IPS DF 4.7 (cell line): ENCODE results near the gene WDR76.
"Not testable (repeated sequence)": the region's sequence is repeated elsewhere in the genome, so short reads cannot be mapped to it uniquely, and the experiment has no call there.

Experiments used
- DNase-seq: peaks from one replicate; pipeline ENCODE4 v3.0.0-alpha.2; 2013; ENCODE audit warnings: low spot score; ENCODE audit errors: extremely low read depth

Gene WDR76

DNA sequence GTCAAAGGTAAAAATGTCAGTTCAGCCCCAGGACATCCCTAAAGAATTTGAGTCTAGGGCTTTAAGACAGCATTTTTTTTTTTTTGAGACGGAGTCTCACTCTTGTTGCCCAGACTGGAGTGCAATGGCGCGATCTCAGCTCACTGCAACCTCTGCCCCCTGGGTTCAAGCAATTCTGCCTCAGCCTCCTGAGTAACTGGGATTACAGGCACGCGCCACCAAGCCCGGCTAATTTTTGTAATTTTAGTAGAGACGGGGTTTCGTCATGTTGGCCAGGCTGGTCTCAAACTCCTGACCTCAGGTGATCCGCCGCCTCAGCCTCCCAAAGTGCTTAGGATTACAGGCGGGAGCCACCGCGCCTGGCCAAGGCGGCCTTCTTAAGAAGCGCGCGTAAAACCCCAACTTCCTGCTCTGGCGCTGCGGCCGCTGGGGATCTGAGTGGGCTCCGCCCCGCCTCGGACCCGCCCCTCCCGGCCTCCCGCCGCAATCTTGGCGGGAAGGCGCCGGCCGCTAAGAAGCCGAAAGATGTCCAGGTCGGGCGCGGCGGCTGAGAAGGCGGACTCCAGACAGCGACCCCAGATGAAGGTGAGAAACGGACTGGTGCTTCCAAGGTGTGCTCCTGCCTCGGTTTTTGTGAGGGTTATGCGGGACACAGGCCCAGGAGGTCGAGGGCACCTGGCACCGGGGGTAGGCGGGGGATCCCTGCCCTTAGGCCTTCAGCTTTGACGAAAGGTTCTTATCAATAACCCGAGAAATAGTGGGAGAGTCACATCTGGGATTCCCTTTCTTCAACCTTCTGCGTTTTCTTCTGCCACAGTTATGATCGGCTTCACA, at the start of gene WDR76:
WDR76 (plus strand) TSS at position 495 of the 834 bp plus-strand sequence; CDS start at position 526, 31 bp downstream.
- DNase-seq, result peak; percentile 38

GRCh38 chr15:43777267-43777914, 49.4 kb upstream of the WDR76 start:
- DNase-seq, result no peak

- DNase-seq, result no peak
Observed at GRCh38 chr15:43779016-43779415, 47.8 kb upstream of the WDR76 start.

GRCh38 chr15:43789409-43789808, 37.4 kb upstream of the WDR76 start:
- no peak for DNase-seq

- peak; percentile 90 for DNase-seq
Observed at GRCh38 chr15:43791993-43792760, 34.6 kb upstream of the WDR76 start, which contains the start of gene SERF2. SERF2 (plus strand) TSS chr15:43792320; CDS start chr15:43792377, 57 bp downstream.

- no peak for DNase-seq
Observed at GRCh38 chr15:43792761-43793476, 33.9 kb upstream of the WDR76 start.

- no peak for DNase-seq
Observed at GRCh38 chr15:43793647-43794046, 33.2 kb upstream of the WDR76 start.

DNA sequence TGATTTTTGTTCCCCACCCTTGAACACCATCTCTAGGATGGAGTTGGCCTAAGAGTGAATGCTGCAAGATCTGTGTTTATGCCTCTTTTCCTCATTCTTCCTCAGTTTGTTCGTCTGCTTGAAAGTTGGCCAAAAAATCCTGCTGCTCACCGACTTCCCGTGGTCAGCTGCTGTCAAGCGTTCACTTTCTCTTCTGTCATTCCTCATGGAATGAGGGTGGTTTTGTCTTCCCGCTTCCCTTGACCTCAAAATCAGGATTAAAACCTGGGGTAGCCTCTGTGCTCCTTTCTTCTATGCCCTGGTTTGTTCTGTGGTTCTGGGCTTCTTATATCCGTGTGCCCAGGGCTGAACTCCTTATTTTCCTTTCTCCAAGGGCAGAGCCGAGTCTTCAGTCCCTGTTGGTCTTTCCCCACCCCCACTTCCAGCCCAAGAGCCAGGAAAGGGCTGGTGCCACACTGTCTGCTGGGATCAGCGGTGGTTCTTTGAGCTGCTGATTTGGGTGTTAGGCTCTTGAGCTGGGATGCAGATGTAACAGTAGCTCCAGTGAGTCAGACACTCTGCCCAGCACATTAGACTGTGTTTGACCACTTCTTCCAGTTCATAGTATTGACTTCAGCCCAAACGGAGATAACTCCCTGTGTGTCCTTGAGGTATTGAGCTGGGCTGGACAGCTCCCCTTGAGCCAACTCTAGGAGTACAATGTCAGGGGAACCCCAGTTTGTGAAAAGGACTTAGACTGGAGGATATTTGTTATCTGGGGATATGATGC, 32.3 kb upstream of the WDR76 start:
- DNase-seq, result no peak

- DNase-seq, result no peak
Observed at GRCh38 chr15:43795197-43795596, 31.6 kb upstream of the WDR76 start.

DNA sequence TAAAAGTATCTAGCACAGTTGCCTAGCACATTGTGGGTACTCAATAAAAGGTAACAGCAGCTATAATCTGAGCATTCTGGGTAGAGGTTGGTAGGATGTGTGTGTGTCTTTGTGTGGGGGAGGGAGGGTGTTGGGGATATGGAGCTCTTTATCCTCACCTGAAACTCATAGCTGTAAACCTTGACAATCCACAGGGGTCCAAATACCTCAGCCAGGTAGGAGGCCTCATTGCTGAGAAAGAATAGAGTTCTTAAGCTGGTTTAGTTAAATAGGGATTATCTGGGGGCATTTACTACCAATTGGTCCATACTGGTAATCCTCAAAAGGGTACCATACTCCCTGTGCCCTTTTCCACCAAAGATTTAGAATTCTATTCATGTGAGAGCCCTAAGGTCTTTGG, 30.8 kb upstream of the WDR76 start:
- DNase-seq, result no peak

GRCh38 chr15:43796566-43796965, 30.2 kb upstream of the WDR76 start:
- no peak for DNase-seq

GRCh38 chr15:43799209-43799944, 27.4 kb upstream of the WDR76 start:
- no peak for DNase-seq

DNA sequence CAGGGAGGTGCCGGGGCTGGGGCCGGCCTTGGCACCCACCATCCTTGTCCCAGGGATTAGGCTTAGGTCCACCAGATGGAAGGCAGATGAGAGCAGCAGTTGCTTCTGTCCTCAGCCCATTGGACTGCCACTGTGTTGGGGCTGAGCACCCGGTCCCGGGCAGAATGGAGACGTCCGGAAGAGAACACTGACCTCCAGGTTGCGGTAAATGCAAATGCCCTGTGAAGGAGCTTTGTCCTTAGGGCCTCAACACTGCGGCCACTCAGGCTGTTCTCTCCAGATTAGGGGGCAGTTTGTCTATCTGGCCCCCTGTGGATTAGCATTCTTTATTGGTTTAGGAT, 26.9 kb upstream of the WDR76 start, which contains the start of gene SERINC4:
SERINC4 (minus strand) TSS at position 276 of the 341 bp plus-strand sequence; CDS start at position 42, 234 bp downstream.
- DNase-seq, result no peak

DNA sequence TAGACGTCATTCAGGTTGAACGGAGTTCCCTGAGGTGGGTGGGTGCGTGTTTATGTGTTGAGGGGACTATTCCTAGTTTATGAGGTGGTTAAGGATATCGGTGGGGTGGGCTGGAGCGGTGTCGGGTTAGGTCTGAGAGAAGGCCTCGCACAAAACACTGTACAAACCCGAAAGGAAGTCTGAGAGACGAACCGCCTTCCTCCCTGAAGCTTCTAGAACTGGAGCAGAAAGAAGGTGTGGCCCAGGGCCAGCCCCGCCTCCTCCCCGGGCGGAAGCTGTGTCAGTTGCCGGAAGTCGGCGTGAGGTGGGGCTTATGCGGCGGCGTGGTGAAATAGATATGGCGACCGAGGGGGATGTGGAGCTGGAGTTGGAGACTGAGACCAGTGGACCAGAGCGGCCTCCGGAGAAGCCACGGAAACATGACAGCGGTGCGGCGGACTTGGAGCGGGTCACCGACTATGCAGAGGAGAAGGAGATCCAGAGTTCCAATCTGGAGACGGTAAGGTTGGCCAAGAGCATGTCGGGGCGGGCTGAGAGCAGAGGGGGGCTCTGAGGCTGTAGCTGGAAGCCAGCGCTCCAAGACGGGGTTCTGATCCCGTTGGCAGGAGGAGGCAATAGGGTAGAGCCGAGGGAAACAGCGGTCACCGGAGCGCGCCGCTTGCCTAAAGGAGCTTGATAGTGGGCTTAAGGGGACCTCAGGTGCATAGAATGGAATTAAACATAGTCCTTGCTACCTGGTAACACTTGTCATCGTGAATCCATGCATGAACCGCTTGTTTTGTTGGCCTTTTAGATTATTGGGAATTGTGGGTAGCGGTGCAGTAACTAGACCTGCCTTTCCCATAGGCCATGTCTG, 26.3 kb upstream of the WDR76 start, which contains the start of gene HYPK:
HYPK (plus strand) TSS at position 314 of the 856 bp plus-strand sequence; CDS start at position 338, 24 bp downstream.
- peak; percentile 58 for DNase-seq

DNA sequence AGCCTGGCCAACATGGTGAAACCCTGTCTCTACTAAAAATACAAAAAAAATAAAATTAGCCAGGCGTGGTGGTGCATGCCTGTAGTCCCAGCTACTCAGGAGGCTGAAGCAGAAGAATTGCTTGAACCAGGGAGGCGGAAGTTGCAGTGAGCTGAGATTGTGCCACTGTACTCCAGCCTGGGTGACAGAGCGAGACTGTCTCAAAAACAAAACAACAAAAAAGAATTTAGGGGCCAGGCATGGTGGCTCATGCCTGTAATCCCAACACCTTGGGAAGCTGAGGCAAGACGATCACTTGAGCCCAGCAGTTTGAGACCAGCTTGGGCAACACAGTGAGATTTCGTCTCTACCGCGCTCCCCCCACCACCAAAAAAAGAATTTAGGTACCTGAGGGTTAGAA, 24.1 kb upstream of the WDR76 start:
- not testable (repeated sequence) for DNase-seq

- no peak for DNase-seq
Observed at GRCh38 chr15:43808435-43808950, 18.3 kb upstream of the WDR76 start.

GRCh38 chr15:43808960-43809678, 17.7 kb upstream of the WDR76 start:
- no peak for DNase-seq

DNA sequence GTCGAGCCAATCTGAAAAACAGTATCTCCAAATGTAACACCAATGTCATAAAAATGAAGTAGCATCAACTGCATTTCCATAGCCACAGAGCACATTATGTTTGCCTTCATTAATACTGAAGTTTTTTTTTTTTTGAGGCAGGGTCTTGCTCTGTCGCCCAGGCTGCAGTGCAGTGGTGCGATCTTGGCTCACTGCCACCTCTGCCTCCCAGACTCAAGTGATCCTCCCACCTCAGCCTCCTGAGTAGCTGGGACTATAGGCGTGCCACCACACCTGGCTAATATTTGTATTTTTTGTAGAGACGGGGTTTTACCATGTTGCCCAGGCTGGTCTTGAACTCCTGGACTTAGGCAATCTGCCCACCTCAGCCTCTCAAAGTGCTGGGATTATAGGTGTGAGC, 11.7 kb upstream of the WDR76 start:
- not testable (repeated sequence) for DNase-seq
